ENCODE results near the gene IFIT3. TPM values are rescaled to one million over a fixed set of nuclear protein-coding genes. Genes with fewer than 3 reads are reported as not detected.
A peak's percentile ranks its signal among the peaks of the same experiment; 100 is the strongest.
"Not testable (repeated sequence)": the region's sequence is repeated elsewhere in the genome, so short reads cannot be mapped to it uniquely, and the experiment has no call there.

The IFIT3 gene
- 16.9 TPM for polyA plus RNA-seq

DNA sequence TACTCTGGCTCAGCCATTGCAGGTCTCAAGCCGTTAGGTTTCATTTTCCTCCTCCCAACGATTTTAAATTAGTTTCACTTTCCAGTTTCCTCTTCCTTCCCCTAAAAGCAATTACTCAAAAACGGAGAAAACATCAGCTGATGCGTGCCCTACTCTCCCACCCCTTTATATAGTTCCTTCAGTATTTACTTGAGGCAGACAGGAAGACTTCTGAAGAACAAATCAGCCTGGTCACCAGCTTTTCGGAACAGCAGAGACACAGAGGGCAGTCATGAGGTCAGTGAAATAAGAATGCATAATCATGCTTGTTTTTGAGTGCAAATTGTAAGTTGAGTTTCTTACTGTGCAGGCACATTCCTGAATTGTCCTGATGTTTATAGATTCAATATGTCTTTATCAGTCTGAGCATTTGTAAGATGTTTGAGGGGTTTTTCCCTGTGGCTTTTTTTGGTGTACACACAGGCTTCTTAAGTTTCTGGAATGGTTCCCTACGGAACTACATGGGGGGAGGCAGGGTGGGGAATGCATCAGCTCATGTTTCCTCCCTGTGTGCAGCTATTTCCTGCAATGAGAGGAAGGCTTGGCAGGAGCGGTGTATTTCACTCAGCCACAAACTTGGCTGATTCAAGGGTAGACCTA lies at the start of gene IFIT3:
Gene IFIT3 (plus strand): TSS at position 195 of the 639 bp plus-strand sequence. CDS start 77 bp downstream, at position 272.
- no peaks in the 10 kb centered on the region for H3K36me3 Mint-ChIP-seq
- H3K4me1 Mint-ChIP-seq, result peaks cover 27 to 42% (median 29%) of the 10 kb centered on the region in 3 donors
- H3K9me3 Mint-ChIP-seq, result no peaks in the 10 kb centered on the region
- peak within 1 kb of the TSS; percentile 36 to 84 (median 64) for H3K27ac Mint-ChIP-seq
- H3K27me3 Mint-ChIP-seq, result no peaks in the 10 kb centered on the region
- peak within 1 kb of the TSS; percentile 84 to 97 (median 90) for H3K4me3 Mint-ChIP-seq

GRCh38 chr10:89278034-89278535 lies 49.7 kb upstream of the IFIT3 start:
- Mint-ChIP-seq H3K27ac (no peak overlapping the region), H3K9me3 (no peaks in the 10 kb centered on the region), H3K4me3 (no peak overlapping the region), H3K27me3 (no peaks in the 10 kb centered on the region), H3K36me3 (peaks cover 6% of the 10 kb centered on the region), H3K4me1 (no peaks in the 10 kb centered on the region)

DNA sequence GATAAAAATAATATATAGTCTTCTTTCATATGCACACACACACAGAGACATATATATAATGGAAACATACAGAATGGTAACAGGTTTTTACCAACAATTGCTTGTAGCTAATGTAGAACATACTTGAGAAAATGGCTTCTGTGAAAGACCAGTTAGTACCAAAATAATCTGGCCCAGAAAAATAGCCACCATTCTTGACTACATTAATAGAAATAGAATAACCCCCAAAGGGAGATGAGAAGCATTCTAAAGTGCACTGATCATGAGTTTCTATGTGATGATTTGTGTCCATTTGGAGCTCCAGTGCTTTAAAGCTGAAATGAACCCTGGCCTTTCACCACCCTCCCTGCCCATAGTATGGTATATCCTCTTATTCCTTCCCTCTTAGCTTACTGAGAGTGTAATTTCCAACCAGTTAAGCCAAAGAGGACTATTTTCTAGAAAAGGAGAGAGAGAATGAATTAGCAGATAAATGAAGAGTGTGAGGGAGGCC lies 48.9 kb upstream of the IFIT3 start:
- no peaks in the 10 kb centered on the region for H3K27me3 Mint-ChIP-seq
- H3K4me3 Mint-ChIP-seq, result no peak overlapping the region
- H3K36me3 Mint-ChIP-seq, result peaks cover 6% of the 10 kb centered on the region
- H3K9me3 Mint-ChIP-seq, result no peaks in the 10 kb centered on the region
- no peak overlapping the region for H3K27ac Mint-ChIP-seq
- H3K4me1 Mint-ChIP-seq, result peaks cover 0 to 2% (median 0%) of the 10 kb centered on the region in 3 donors

DNA sequence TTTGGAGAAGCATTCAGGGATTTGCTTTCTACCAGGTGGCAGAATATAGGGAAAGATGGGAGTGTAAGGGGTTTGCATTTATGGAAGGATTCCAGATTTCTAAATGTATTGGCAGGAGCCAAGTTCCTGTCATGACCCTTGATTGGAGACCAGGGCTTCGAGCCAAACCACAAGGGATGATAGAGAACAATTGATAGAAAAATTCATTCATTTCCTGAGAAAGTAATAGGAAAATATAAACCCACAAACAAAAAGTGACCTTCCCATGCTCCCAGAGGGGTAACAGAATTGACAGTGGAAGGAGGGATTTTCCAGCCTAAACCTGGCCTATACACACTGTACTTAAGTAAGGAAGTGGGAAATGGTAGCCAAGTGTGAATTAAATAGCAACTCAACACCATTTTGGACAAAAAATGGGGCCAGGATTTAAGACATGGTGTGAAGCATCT lies 48.4 kb upstream of the IFIT3 start:
- H3K9me3 Mint-ChIP-seq, result no peaks in the 10 kb centered on the region
- H3K36me3 Mint-ChIP-seq, result peaks cover 6% of the 10 kb centered on the region
- no peak overlapping the region for H3K4me3 Mint-ChIP-seq
- H3K27me3 Mint-ChIP-seq, result no peaks in the 10 kb centered on the region
- no peak overlapping the region for H3K27ac Mint-ChIP-seq
- peaks cover 0 to 2% (median 0%) of the 10 kb centered on the region in 3 donors for H3K4me1 Mint-ChIP-seq

DNA sequence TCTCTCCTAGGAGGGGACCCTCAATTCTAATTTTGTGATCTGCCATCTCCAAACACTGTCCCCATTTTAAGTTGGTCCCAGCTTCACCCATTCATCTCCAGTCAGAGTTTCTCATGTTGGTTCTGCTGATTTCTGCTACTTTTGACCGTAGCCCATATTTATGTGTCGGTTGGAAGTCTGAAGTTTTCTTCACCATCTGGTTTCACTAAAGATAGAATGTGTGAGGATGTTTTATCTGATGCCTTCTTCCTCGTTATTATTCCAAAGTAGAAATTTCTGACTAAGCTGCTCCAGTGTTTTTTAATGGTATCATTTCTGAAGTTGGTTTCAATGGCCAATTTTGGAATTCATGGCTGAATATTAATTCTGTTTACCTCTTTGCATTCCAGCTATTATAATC lies 47.3 kb upstream of the IFIT3 start:
- Mint-ChIP-seq H3K9me3 (no peaks in the 10 kb centered on the region), H3K4me3 (no peak overlapping the region), H3K27ac (no peak overlapping the region), H3K4me1 (peaks cover 0 to 2% (median 0%) of the 10 kb centered on the region in 3 donors), H3K36me3 (peaks cover 6% of the 10 kb centered on the region), H3K27me3 (no peaks in the 10 kb centered on the region)

DNA sequence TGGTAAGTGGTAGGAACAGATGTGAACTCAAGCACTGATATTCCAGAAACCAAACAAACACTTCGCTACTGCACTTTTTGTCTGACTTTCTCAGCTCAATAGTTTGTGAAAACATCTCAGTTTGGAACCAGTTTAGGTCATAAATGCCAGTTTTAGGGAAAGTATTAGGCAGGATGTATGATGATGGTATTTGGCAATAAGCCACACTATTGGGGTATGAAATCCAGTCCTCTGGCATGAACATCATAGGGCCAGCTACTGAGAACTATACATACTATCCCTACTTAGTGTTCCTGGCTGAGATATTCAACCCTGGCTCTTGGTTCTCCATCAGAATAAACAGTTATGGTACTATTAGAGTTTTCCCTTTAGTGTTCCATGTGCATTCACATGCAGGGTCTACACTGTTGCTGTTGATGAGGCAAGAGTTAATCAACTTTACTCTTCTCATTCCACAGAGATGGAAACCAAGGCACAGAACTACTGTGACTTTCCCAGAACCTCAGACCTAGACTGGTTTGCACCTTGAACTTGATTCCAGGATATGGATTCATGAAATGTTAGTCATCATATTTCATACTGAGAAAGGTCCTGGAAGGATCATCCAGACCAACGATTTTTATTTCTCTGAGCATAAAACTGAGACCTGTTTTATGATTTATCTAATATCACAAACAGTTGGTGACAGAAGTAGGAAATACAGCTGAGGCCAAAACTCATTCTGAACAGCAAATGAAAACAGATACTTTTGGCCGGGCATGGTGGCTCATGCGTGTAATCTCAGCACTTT lies 46.0 kb upstream of the IFIT3 start:
- H3K4me3 Mint-ChIP-seq, result no peak overlapping the region
- no peak overlapping the region for H3K27ac Mint-ChIP-seq
- no peaks in the 10 kb centered on the region for H3K27me3 Mint-ChIP-seq
- peaks cover 0 to 2% (median 0%) of the 10 kb centered on the region in 3 donors for H3K4me1 Mint-ChIP-seq
- H3K9me3 Mint-ChIP-seq, result no peaks in the 10 kb centered on the region
- peaks cover 6% of the 10 kb centered on the region for H3K36me3 Mint-ChIP-seq

- no peaks in the 10 kb centered on the region for H3K9me3 Mint-ChIP-seq
- peaks cover 6% of the 10 kb centered on the region for H3K36me3 Mint-ChIP-seq
- H3K4me3 Mint-ChIP-seq, result no peak overlapping the region
- H3K4me1 Mint-ChIP-seq, result peaks cover 0 to 2% (median 0%) of the 10 kb centered on the region in 3 donors
- no peaks in the 10 kb centered on the region for H3K27me3 Mint-ChIP-seq
- no peak overlapping the region for H3K27ac Mint-ChIP-seq
Observed at GRCh38 chr10:89283025-89283935, 44.5 kb upstream of the IFIT3 start.

DNA sequence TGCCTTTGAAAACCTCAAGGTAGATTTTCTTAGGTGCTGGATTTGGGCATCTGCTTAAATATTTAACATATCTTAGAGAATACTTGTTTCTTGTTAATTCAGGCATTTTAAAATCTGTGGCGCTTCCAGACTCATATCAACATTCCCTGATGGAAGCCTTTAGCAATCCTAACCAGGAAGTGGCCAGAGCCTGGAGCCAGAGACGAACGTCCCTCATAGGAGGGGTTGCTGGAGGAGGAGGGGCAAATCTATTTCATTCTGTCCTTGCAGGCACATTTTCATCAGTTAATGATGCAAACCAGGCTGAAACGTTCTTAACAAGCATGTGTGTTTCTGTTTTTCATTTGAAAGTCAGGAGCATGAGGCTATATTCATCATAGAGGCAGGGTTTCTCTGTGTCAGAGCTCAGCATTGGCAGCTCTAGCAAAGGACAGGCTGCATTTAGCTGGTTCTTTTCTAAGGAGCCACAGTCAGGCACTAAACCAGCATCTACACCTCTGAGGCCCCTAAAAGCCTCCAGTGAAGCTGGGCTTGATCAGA lies 43.8 kb upstream of the IFIT3 start:
- peaks cover 0 to 2% (median 0%) of the 10 kb centered on the region in 3 donors for H3K4me1 Mint-ChIP-seq
- no peaks in the 10 kb centered on the region for H3K9me3 Mint-ChIP-seq
- H3K27ac Mint-ChIP-seq, result no peak overlapping the region
- no peak overlapping the region for H3K4me3 Mint-ChIP-seq
- H3K27me3 Mint-ChIP-seq, result no peaks in the 10 kb centered on the region
- H3K36me3 Mint-ChIP-seq, result peaks cover 6% of the 10 kb centered on the region

GRCh38 chr10:89284711-89285110 lies 43.1 kb upstream of the IFIT3 start:
- not testable (repeated sequence) for H3K27me3 Mint-ChIP-seq, H3K9me3 Mint-ChIP-seq, H3K4me1 Mint-ChIP-seq, H3K36me3 Mint-ChIP-seq, H3K27ac Mint-ChIP-seq, H3K4me3 Mint-ChIP-seq

DNA sequence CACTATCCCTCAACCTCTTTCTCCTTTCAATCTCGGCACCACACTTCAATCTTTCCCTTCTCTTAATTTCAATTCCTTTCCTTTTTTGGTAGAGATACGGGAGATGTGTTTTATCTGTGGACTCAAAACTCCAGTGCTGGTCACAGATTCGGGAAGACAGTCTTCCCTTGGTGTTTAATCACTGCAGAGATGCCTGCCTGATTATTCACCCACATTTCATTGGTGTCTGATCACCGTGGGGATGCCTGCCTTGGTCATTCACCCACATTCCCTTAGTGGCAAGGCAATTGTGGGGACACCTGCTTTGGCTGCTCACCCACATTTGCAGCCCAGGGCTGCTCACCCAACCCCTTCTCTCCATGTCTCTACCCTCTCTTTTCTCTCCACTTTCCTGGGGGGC lies 42.5 kb upstream of the IFIT3 start:
- not testable (repeated sequence) for H3K9me3 Mint-ChIP-seq, H3K27me3 Mint-ChIP-seq, H3K27ac Mint-ChIP-seq, H3K4me3 Mint-ChIP-seq, H3K36me3 Mint-ChIP-seq, H3K4me1 Mint-ChIP-seq

GRCh38 chr10:89294721-89295239 lies 33.0 kb upstream of the IFIT3 start:
- peaks cover 14 to 29% (median 15%) of the 10 kb centered on the region in 3 donors for H3K4me1 Mint-ChIP-seq
- peak overlapping the region in 1 of 4 donors; percentile 23 for H3K4me3 Mint-ChIP-seq
- H3K27me3 Mint-ChIP-seq, result no peaks in the 10 kb centered on the region
- H3K9me3 Mint-ChIP-seq, result peaks cover 3 to 9% (median 4%) of the 10 kb centered on the region in 3 donors
- H3K36me3 Mint-ChIP-seq, result no peaks in the 10 kb centered on the region
- no peak overlapping the region for H3K27ac Mint-ChIP-seq

GRCh38 chr10:89295597-89295996 lies 32.2 kb upstream of the IFIT3 start:
- peaks cover 14 to 29% (median 19%) of the 10 kb centered on the region in 3 donors for H3K4me1 Mint-ChIP-seq
- H3K4me3 Mint-ChIP-seq, result peak overlapping the region in 2 of 4 donors; percentile 19 to 70
- H3K27me3 Mint-ChIP-seq, result no peaks in the 10 kb centered on the region
- H3K36me3 Mint-ChIP-seq, result no peaks in the 10 kb centered on the region
- H3K27ac Mint-ChIP-seq, result peak overlapping the region; percentile 44 to 84 (median 59)
- H3K9me3 Mint-ChIP-seq, result peaks cover 3 to 9% (median 4%) of the 10 kb centered on the region in 3 donors

DNA sequence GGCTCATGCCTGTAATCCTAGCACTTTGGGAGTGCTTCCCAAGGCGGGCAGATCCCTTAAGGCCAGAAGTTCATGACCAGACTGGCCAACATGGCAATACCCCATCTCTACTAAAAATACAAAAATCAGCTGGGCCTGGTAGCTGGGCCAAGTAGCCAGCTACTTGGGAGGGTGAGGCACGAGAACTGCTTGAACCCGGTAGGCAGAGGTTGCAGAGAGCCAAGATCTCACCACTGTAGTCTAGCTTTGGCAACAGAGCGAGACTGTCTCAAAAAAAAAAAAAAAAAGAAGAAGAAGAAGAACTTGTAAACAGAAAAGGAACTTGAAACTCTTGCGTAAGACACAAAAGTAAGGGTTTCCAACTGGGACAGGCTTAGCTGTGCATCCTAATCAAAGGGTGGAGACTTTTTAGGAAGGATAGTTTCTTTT lies 31.6 kb upstream of the IFIT3 start:
- Mint-ChIP-seq H3K36me3 (no peaks in the 10 kb centered on the region), H3K27ac (peak overlapping the region; percentile 44 to 84 (median 59)), H3K4me3 (peak overlapping the region in 3 of 4 donors; percentile 19 to 81 (median 70)), H3K9me3 (peaks cover 3 to 9% (median 4%) of the 10 kb centered on the region in 3 donors), H3K4me1 (peaks cover 19 to 33% (median 23%) of the 10 kb centered on the region in 3 donors), H3K27me3 (no peaks in the 10 kb centered on the region)

DNA sequence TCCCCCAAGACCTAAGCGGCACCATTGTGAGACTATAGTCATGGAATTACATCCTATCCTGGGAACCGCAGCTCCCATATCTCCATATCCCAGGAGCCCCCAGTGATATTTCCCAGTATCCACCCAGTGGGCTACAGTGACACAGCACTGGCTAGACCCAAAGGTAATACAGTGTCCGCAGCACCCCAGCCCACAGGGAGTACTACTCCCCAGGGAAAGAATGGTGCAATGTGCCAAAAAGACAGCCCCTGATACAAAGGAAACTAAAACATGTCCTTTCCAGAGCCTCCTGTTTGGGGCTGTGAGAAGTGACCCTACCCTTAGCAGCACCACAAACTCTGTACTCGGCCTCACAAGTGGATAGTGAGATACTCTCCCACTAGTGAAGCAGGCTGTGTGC lies 30.4 kb upstream of the IFIT3 start:
- Mint-ChIP-seq H3K36me3 (no peaks in the 10 kb centered on the region), H3K4me3 (peak overlapping the region in 1 of 4 donors; percentile 19), H3K9me3 (peaks cover 3 to 9% (median 4%) of the 10 kb centered on the region in 3 donors), H3K27me3 (no peaks in the 10 kb centered on the region), H3K4me1 (peaks cover 26 to 44% (median 26%) of the 10 kb centered on the region in 3 donors), H3K27ac (peak overlapping the region in 1 of 3 donors; percentile 37)
